Testis (tissue), 3 donors: ENCODE results near the gene EXOC2. TPM values are rescaled to one million over a fixed set of nuclear protein-coding genes. Genes with fewer than 3 reads are reported as not detected.

Experiments
- DNase-seq: peaks from one replicate; pipeline ENCODE4 v3.0.0-alpha.2; 2019
- H3K27ac ChIP-seq, 2 donors: fragments of 200-600 bp; sonication (generic); one replicate each; pipeline ENCODE4 v1.5.1; 2019
- H3K27me3 ChIP-seq: fragments of 200-600 bp; sonication (generic); one replicate; pipeline ENCODE4 v1.5.1; 2019
- H3K36me3 ChIP-seq: fragments of 200-600 bp; sonication (generic); one replicate; pipeline ENCODE4 v1.5.1; 2017; ENCODE audit warnings: low read depth; ENCODE audit errors: missing control alignments
- H3K4me1 ChIP-seq: fragments of 200-600 bp; sonication (generic); one replicate; pipeline ENCODE4 v1.5.1; 2019
- H3K4me3 ChIP-seq, 2 donors: fragments of 200-600 bp; sonication (generic); one replicate each; pipeline ENCODE4 v1.5.1; 2017 to 2019
- H3K9me3 ChIP-seq: fragments of 200-600 bp; sonication (generic); one replicate; pipeline ENCODE4 v1.5.1; 2017
- CTCF ChIP-seq, 3 experiments: fragments of 450-650 bp in 2 of 3; fragments of 200-600 bp in 1 of 3; sonication (generic) in 1 of 3; IDR thresholded peaks; one replicate each; pipeline ENCODE4 v1.5.1; 2016 to 2019; ENCODE audit warnings: antibody characterized with exemption in 3 of 3, mild to moderate bottlenecking in 2 of 3, moderate library complexity in 1 of 3
- POLR2A ChIP-seq: fragments of 450-650 bp; IDR thresholded peaks from one replicate; pipeline ENCODE4 v1.6.1; 2017; ENCODE audit warnings: antibody characterized with exemption, mild to moderate bottlenecking, moderate library complexity
- WGBS, 2 donors: methylation state at CpG; one replicate each; pipeline ENCODE4 v1.1.5; 2018; 5-methylcytosine and 5-hydroxymethylcytosine counted together
- intact Hi-C: fragments of 100-400 bp; cut with DNase I; formaldehyde crosslinking; loops from one replicate; pipeline ENCODE4 v1.15.1; 2023; ENCODE audit warnings: low total_unique reads
- polyA plus RNA-seq: library from polyadenylated mRNA; stranded (reverse); fragments of 350-450 nt; fragmentation: Illumina TruSeq; extraction: RNeasy Lipid Tissue Mini Kit (QIAGEN cat#74804); gene quantifications from one replicate; pipeline ENCODE4 v1.2.3, GENCODE V29; 2014; ENCODE audit warnings: low read depth, low replicate concordance; ENCODE audit not compliant: insufficient read depth
- total RNA-seq, 2 donors: library from RNA; depleted of rRNA; stranded (reverse); fragments of >200 nt; gene quantifications; one replicate each; pipeline ENCODE4 v1.2.3, GENCODE V29; 2016

Gene EXOC2
- total and polyA plus RNA-seq, 3 donors from 2014 or later, result 32.8 to 51.0 (median 44.3) TPM

- no peaks in the 10 kb centered on the region for H3K36me3 ChIP-seq
These were observed 202.5 kb downstream of the EXOC2 start for GRCh38 chr6:490251-491037.

GRCh38 chr6:489762-490161 is 203.2 kb downstream of the EXOC2 start:
- 92 to 94% methylated on average over 11 of the region's 11 CpGs for WGBS, 2 donors
- H3K27me3 ChIP-seq, result no peaks in the 10 kb centered on the region
- no peak for TF ChIP-seq POLR2A
- H3K4me1 ChIP-seq, result no peaks in the 10 kb centered on the region
- H3K27ac ChIP-seq, result no peak overlapping the region
- H3K36me3 ChIP-seq, result no peaks in the 10 kb centered on the region
- no peak overlapping the region for H3K4me3 ChIP-seq
- intact Hi-C loops, result no loop called here
- no peaks in the 10 kb centered on the region for H3K9me3 ChIP-seq
- DNase-seq, result no peak

More at GRCh38 chr6:490251-491037, 202.5 kb downstream of the EXOC2 start:
- WGBS, 2 donors, result 86 to 87% methylated on average over 6 of the region's 6 CpGs
- DNase-seq, result no peak
- no peak for TF ChIP-seq CTCF (IDR thresholded peaks at IDR 0.05)
- no peak for TF ChIP-seq POLR2A
- Histone ChIP-seq H3K9me3 (no peaks in the 10 kb centered on the region), H3K4me3 (no peak overlapping the region), H3K27ac (no peak overlapping the region), H3K4me1 (no peaks in the 10 kb centered on the region), H3K27me3 (no peaks in the 10 kb centered on the region)
- intact Hi-C loops, result no loop called here

- WGBS, 2 donors, result 87 to 88% methylated on average over 4 of the region's 4 CpGs
- DNase-seq, result no peak
- Histone ChIP-seq H3K4me1 (no peaks in the 10 kb centered on the region), H3K4me3 (no peak overlapping the region), H3K9me3 (no peaks in the 10 kb centered on the region), H3K36me3 (no peaks in the 10 kb centered on the region), H3K27me3 (no peaks in the 10 kb centered on the region), H3K27ac (no peak overlapping the region)
- no peak for TF ChIP-seq POLR2A
- TF ChIP-seq CTCF (IDR thresholded peaks at IDR 0.05), result no peak
- intact Hi-C loops, result no loop called here
These were observed 203.9 kb downstream of the EXOC2 start for GRCh38 chr6:489001-489400.

- Histone ChIP-seq H3K9me3 (no peaks in the 10 kb centered on the region), H3K4me3 (no peak overlapping the region), H3K36me3 (no peaks in the 10 kb centered on the region), H3K4me1 (no peaks in the 10 kb centered on the region), H3K27ac (no peak overlapping the region), H3K27me3 (no peaks in the 10 kb centered on the region)
- no peak for DNase-seq
- WGBS, 2 donors, result 93 to 95% methylated on average over 13 of the region's 13 CpGs
- intact Hi-C loops, result no loop called here
- TF ChIP-seq CTCF (IDR thresholded peaks at IDR 0.05) (no peak), POLR2A (no peak)
These were observed 205.0 kb downstream of the EXOC2 start for GRCh38 chr6:487956-488355.

- DNase-seq, result no peak
- no peak for TF ChIP-seq POLR2A
- TF ChIP-seq CTCF (IDR thresholded peaks at IDR 0.05), result no peak
- Histone ChIP-seq H3K27me3 (no peaks in the 10 kb centered on the region), H3K9me3 (no peaks in the 10 kb centered on the region), H3K36me3 (no peaks in the 10 kb centered on the region), H3K27ac (no peak overlapping the region), H3K4me1 (no peaks in the 10 kb centered on the region), H3K4me3 (no peak overlapping the region)
- intact Hi-C loops, result no loop called here
- 95 to 97% methylated on average over 15 of the region's 15 CpGs for WGBS, 2 donors
These were observed 207.2 kb downstream of the EXOC2 start for GRCh38 chr6:485655-486170.
